GM12874 (cell line): Measurements from ENCODE around the gene ZEB2.

Experiments used
- CTCF ChIP-seq: IDR thresholded peaks from 2 replicates; pipeline ENCODE4 v1.5.1; 2011; ENCODE audit warnings: low read depth, mild to moderate bottlenecking, control low read depth, low read length, moderate library complexity; ENCODE audit not compliant: insufficient read depth

ZEB2 gene

GRCh38 chr2:144474017-144474416 is 45.9 kb downstream of the ZEB2 start:
- TF ChIP-seq CTCF: no peak

- no peak for TF ChIP-seq CTCF
These were observed 47.0 kb downstream of the ZEB2 start for GRCh38 chr2:144472911-144473310.

GRCh38 chr2:144472046-144472412 is 47.9 kb downstream of the ZEB2 start:
- TF ChIP-seq CTCF: no peak

GRCh38 chr2:144471305-144472045 is 48.4 kb downstream of the ZEB2 start:
- TF ChIP-seq CTCF: no peak

- no peak for TF ChIP-seq CTCF
These were observed 49.1 kb downstream of the ZEB2 start for GRCh38 chr2:144470816-144471215.

- TF ChIP-seq CTCF: no peak
These were observed 49.6 kb downstream of the ZEB2 start for GRCh38 chr2:144470334-144470733.

- no peak for TF ChIP-seq CTCF
These were observed 50.1 kb downstream of the ZEB2 start for GRCh38 chr2:144469798-144470197.
